ENCODE results near the gene ARHGAP22.

DNA sequence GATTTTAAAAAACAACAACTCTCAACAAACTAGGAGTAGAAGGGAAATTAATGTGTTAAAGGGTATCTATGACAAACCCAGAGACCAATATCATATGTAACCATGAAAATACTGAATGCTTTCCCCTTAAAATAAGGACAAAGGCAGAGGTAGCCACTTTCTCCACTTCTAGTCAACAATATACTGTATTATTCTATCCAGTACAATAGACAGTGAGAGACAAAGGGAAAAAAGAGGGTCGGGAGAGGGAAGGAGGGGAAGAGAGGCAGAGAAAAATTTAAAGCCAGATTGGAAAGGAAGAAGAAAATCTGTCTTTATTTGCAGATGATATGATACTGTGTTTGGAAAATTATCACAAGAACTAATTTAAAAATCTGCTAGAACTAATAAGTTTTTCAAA is 40.7 kb upstream of the ARHGAP22 start:
- TF ChIP-seq POLR2A (IDR thresholded peaks at IDR 0.05; ENCODE audit: low read depth, low read length) (no peak), POLR2AphosphoS5 (IDR thresholded peaks at IDR 0.05; ENCODE audit: low read depth, low read length) (no peak), TAF1 (IDR thresholded peaks at IDR 0.05; ENCODE audit: low read depth, low read length) (no peak)
